ENCODE data around the gene DCDC1. TPM values are rescaled to one million over a fixed set of nuclear protein-coding genes. Genes with fewer than 3 reads are reported as not detected.

Gene DCDC1
- total RNA-seq, 1 donor from 2014 or later: not detected

DNA sequence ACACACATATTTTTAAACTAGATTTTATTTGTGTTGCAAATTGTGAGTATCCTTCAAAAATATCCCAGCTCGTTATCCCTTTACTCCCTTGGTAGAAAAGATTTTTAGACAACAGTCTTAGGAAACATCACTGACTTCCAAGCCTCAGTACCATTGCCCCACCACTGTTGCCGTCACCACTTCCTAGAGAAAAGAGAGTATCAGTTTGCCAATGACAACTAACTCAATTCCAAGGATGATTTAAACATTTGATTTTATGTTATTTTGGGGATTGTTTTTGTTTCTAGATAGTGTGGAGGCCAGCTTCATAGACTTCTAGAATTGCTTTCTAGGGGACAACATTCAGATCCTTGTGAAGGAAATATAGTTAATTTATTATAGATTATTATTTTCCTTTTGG is 509.4 kb downstream of the DCDC1 start:
- Mint-ChIP-seq H3K36me3 (ENCODE audit: low read depth) (no peaks in the 10 kb centered on the region), H3K4me3 (no peak overlapping the region), H3K9me3 (no peaks in the 10 kb centered on the region), H3K4me1 (no peaks in the 10 kb centered on the region), H3K27me3 (no peaks in the 10 kb centered on the region), H3K27ac (no peak overlapping the region)
- no peak for ATAC-seq (ENCODE audit: low read depth)
- TF ChIP-seq, protein P1, sequence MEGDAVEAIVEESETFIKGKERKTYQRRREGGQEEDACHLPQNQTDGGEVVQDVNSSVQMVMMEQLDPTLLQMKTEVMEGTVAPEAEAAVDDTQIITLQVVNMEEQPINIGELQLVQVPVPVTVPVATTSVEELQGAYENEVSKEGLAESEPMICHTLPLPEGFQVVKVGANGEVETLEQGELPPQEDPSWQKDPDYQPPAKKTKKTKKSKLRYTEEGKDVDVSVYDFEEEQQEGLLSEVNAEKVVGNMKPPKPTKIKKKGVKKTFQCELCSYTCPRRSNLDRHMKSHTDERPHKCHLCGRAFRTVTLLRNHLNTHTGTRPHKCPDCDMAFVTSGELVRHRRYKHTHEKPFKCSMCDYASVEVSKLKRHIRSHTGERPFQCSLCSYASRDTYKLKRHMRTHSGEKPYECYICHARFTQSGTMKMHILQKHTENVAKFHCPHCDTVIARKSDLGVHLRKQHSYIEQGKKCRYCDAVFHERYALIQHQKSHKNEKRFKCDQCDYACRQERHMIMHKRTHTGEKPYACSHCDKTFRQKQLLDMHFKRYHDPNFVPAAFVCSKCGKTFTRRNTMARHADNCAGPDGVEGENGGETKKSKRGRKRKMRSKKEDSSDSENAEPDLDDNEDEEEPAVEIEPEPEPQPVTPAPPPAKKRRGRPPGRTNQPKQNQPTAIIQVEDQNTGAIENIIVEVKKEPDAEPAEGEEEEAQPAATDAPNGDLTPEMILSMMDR (IDR thresholded peaks at IDR 0.05): no peak
- intact Hi-C loops (cut with micrococcal nuclease): no loop called here
- CTCF ChIA-PET: no interaction called here
- POLR2A ChIA-PET: no interaction called here
- DNase-seq: no peak

GRCh38 chr11:30859669-30860068 is 509.9 kb downstream of the DCDC1 start:
- CTCF ChIA-PET: no interaction called here
- intact Hi-C loops (cut with micrococcal nuclease): loop anchor here (5.0 kb wide), 1 partner anchor 618 kb away; no protein-coding TSS in a partner anchor
- Mint-ChIP-seq H3K9me3 (no peaks in the 10 kb centered on the region), H3K4me3 (no peak overlapping the region), H3K36me3 (ENCODE audit: low read depth) (no peaks in the 10 kb centered on the region), H3K27ac (no peak overlapping the region), H3K4me1 (no peaks in the 10 kb centered on the region), H3K27me3 (no peaks in the 10 kb centered on the region)
- TF ChIP-seq, protein P1 (IDR thresholded peaks at IDR 0.05): no peak
- POLR2A ChIA-PET: no interaction called here
- ATAC-seq (ENCODE audit: low read depth): no peak
- DNase-seq: no peak

- DNase-seq (no peak), ATAC-seq (ENCODE audit: low read depth) (no peak)
- H3K36me3 Mint-ChIP-seq (ENCODE audit: low read depth): no peaks in the 10 kb centered on the region
- CTCF ChIA-PET: no interaction called here
- H3K9me3 Mint-ChIP-seq: no peaks in the 10 kb centered on the region
- POLR2A ChIA-PET: no interaction called here
- no peak overlapping the region for H3K4me3 Mint-ChIP-seq
- H3K27ac Mint-ChIP-seq: no peak overlapping the region
- TF ChIP-seq, protein P1 (IDR thresholded peaks at IDR 0.05): no peak
- H3K27me3 Mint-ChIP-seq: no peaks in the 10 kb centered on the region
- no peaks in the 10 kb centered on the region for H3K4me1 Mint-ChIP-seq
- intact Hi-C loops (cut with micrococcal nuclease): loop anchor here (2.0 to 5.0 kb wide), 2 partner anchors 509 to 622 kb away; no protein-coding TSS in a partner anchor
Observed at GRCh38 chr11:30855383-30856006, 514.0 kb downstream of the DCDC1 start.

DNA sequence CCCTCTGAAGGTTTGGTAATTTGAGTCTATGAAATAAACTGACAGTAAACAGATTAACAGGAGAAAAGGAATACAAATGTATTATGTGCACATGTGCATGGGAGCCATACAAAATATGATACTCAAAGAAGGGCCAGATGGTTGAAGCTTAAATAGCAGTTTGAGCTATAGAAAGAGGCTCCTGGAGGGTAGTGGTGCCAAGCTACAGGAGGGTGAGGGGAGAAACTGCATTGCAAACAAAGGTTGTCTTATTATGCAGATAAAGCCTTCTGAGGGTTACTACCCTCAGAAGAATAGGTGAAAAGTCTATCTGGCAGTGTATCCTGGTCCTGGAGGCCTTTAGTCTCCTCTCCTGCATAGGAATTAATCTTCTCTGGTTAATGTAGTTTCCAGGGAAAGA is 516.1 kb downstream of the DCDC1 start:
- Mint-ChIP-seq H3K27ac (no peak overlapping the region), H3K36me3 (ENCODE audit: low read depth) (no peaks in the 10 kb centered on the region), H3K9me3 (no peaks in the 10 kb centered on the region), H3K4me1 (no peaks in the 10 kb centered on the region), H3K4me3 (no peak overlapping the region), H3K27me3 (no peaks in the 10 kb centered on the region)
- ChIA-PET CTCF (no interaction called here), POLR2A (no interaction called here)
- no peak for DNase-seq
- no peak for ATAC-seq (ENCODE audit: low read depth)
- TF ChIP-seq, protein P1 (IDR thresholded peaks at IDR 0.05): no peak
- intact Hi-C loops (cut with micrococcal nuclease): no loop called here

DNA sequence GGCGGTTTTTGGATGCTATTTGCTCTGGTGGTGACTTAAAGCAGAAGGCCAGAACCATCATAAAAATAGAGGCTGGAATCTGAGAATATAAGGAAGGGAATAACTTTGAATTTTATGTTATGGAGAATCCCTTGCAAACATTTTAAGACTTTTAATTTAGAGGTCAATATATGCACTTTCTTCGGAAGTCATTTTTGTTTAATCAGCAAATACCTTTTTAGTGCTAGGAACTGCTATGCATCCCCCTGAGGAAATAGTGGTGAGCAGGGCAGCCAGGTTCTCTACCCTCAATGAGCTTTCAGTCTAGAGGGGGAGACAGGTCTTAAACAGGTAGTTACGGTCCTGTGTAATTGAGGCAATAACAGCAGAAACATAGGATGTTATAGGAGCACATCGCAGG is 516.9 kb downstream of the DCDC1 start:
- TF ChIP-seq, protein P1 (IDR thresholded peaks at IDR 0.05): no peak
- CTCF ChIA-PET: no interaction called here
- Mint-ChIP-seq H3K36me3 (ENCODE audit: low read depth) (no peaks in the 10 kb centered on the region), H3K9me3 (peaks cover under 1% of the 10 kb centered on the region), H3K27me3 (no peaks in the 10 kb centered on the region), H3K27ac (no peak overlapping the region), H3K4me1 (no peaks in the 10 kb centered on the region), H3K4me3 (no peak overlapping the region)
- intact Hi-C loops (cut with micrococcal nuclease): no loop called here
- DNase-seq (no peak), ATAC-seq (ENCODE audit: low read depth) (no peak)
- POLR2A ChIA-PET: no interaction called here

Measured in activated B cell treated with CpG ODN at 0.5 μM for 24 hours (primary cell).